HepG2 (cell line): ENCODE results near the gene CAPG. TPM values are rescaled to one million over a fixed set of nuclear protein-coding genes. Genes with fewer than 3 reads are reported as not detected.
A peak's percentile ranks its signal among the peaks of the same experiment; 100 is the strongest.

Experiments
- ATAC-seq: fragments of 200-7000 bp; cut with Tn5 transposase; 3 replicates; pipeline ENCODE4 v1.9.1; 2020; ENCODE audit warnings: mild to moderate bottlenecking, moderate library complexity
- BruUV-seq: library from RNA; stranded (reverse); fragments of 400-500 nt; replicated peaks from 2 replicates; lab custom pipeline; 2021; lab: Mats Ljungman, UMichigan
- CTCF ChIA-PET: fragments of 300-600 bp; formaldehyde crosslinking; extraction: SDS; loops from one replicate; lab custom pipeline; 2021; ENCODE audit warnings: low total read pairs, inconsistent platforms, low intra/inter-chr PET ratio; lab: Yijun Ruan, JAX
- POLR2A ChIA-PET: fragments of 350-600 bp; sonication (Branson Sonifier 250); formaldehyde crosslinking; loops from one replicate; lab custom pipeline; 2020; ENCODE audit warnings: antibody characterized with exemption, inconsistent platforms; lab: Yijun Ruan, JAX
- DNase-seq: peaks from one replicate; pipeline ENCODE4 v3.0.0-alpha.2; 2015; ENCODE audit warnings: low spot score
- FAIRE-seq: peaks from 3 replicates; lab custom pipeline; 2011; peaks lifted over from hg19 to GRCh38; lab: Jason Lieb, UNC
- H2AFZ ChIP-seq: one replicate; pipeline ENCODE4 v1.6.1; 2011; ENCODE audit warnings: low read length, inconsistent platforms
- H3K27ac ChIP-seq: fragments of 300-600 bp; 3 replicates; pipeline ENCODE4 v1.8.0; 2011; ENCODE audit warnings: mixed run types, mild to moderate bottlenecking, mixed read lengths, low read length, inconsistent platforms; ENCODE audit not compliant: insufficient read depth; ENCODE audit errors: extremely low read length
- H3K27me3 ChIP-seq, 2 experiments: fragments of 200-600 bp in 1 of 2; 2 replicates in 1 of 2; 3 replicates in 1 of 2; pipeline versions ENCODE4 v1.6.0 to v1.8.0; 2011; ENCODE audit warnings: low read length in 2 of 2, mild to moderate bottlenecking in 2 of 2, moderate library complexity in 2 of 2, inconsistent platforms in 1 of 2; ENCODE audit not compliant: insufficient read depth in 2 of 2, control insufficient read depth in 1 of 2
- H3K36me3 ChIP-seq, 2 experiments: fragments of 200-600 bp in 1 of 2; replicated peaks in 1 of 2; 2 replicates in 1 of 2; 3 replicates in 1 of 2; pipeline versions ENCODE4 v1.5.1 to v1.8.0; 2011; ENCODE audit warnings: low read length in 2 of 2, inconsistent platforms in 1 of 2; ENCODE audit not compliant: insufficient read depth in 2 of 2, control insufficient read depth in 1 of 2
- H3K4me1 ChIP-seq: 2 replicates; pipeline ENCODE4 v1.5.1; 2012; ENCODE audit warnings: low read length, inconsistent platforms; ENCODE audit not compliant: insufficient read depth
- H3K4me2 ChIP-seq: 2 replicates; pipeline ENCODE4 v1.6.0; 2011; ENCODE audit warnings: low read depth, low read length, inconsistent platforms
- H3K4me3 ChIP-seq, 3 experiments: fragments of 200-600 bp in 1 of 3; sonication (generic), shearing (Covaris generic) in 1 of 3; replicated peaks in 1 of 3; 2 replicates each; pipeline ENCODE4 v1.5.1; 2011 to 2016; ENCODE audit warnings: low read length in 3 of 3, inconsistent platforms in 2 of 3, low read depth in 2 of 3, mild to moderate bottlenecking in 2 of 3, control low read depth in 1 of 3, mixed read lengths in 1 of 3; ENCODE audit not compliant: insufficient read depth in 1 of 3
- H3K79me2 ChIP-seq: one replicate; pipeline ENCODE4 v1.6.1; 2011; ENCODE audit warnings: low read length, inconsistent platforms; ENCODE audit not compliant: insufficient read depth
- H3K9ac ChIP-seq: 2 replicates; pipeline ENCODE4 v1.6.0; 2011; ENCODE audit warnings: mild to moderate bottlenecking, low read depth, low read length, inconsistent platforms; ENCODE audit not compliant: insufficient read depth
- H3K9me3 ChIP-seq: 2 replicates; pipeline ENCODE4 v1.5.1; 2012; ENCODE audit warnings: mild to moderate bottlenecking, low read length
- H4K20me1 ChIP-seq: 2 replicates; pipeline ENCODE4 v1.6.0; 2011; ENCODE audit warnings: inconsistent platforms, mild to moderate bottlenecking, low read length, moderate library complexity; ENCODE audit not compliant: insufficient read depth
- ATF6 ChIP-seq: sonication (generic); formaldehyde crosslinking; conservative IDR thresholded peaks from 2 replicates; pipeline ENCODE4 v1.4.0; 2020; ENCODE audit warnings: missing genetic modification reagents
- EHMT2 ChIP-seq: fragments of 200-600 bp; sonication (generic); IDR thresholded peaks from 2 replicates; pipeline ENCODE4 v1.7.0; 2017; ENCODE audit warnings: antibody characterized with exemption, low read depth, low read length, borderline replicate concordance
- ELF1 ChIP-seq: sonication (generic); formaldehyde crosslinking; IDR thresholded peaks from 2 replicates; pipeline ENCODE4 v1.4.0; 2020; ENCODE audit warnings: missing genetic modification reagents
- HNF4G ChIP-seq, 2 experiments: sonication (generic) in 1 of 2; formaldehyde crosslinking in 1 of 2; IDR thresholded peaks; 2 replicates each; pipeline versions ENCODE4 v1.4.0 to v1.6.1; 2011 to 2020; ENCODE audit warnings: borderline replicate concordance in 2 of 2, low read depth in 2 of 2, mild to moderate bottlenecking in 2 of 2, low read length in 1 of 2, missing genetic modification reagents in 1 of 2, moderate library complexity in 1 of 2
- KDM5A ChIP-seq: fragments of 200-600 bp; sonication (generic); IDR thresholded peaks from 2 replicates; pipeline ENCODE4 v1.7.0; 2018; ENCODE audit warnings: antibody characterized with exemption, mild to moderate bottlenecking, low read length, borderline replicate concordance
- NCOA5 ChIP-seq: sonication (generic); formaldehyde crosslinking; IDR thresholded peaks from 2 replicates; pipeline ENCODE4 v1.4.0; 2020; ENCODE audit warnings: missing genetic modification reagents
- PRDM4 ChIP-seq: sonication (generic); formaldehyde crosslinking; IDR thresholded peaks from 2 replicates; pipeline ENCODE4 v1.9.0; 2021; ENCODE audit warnings: missing genetic modification reagents, borderline replicate concordance
- RARA ChIP-seq: IDR thresholded peaks from 2 replicates; pipeline ENCODE4 v1.6.1; 2016; ENCODE audit warnings: missing genetic modification reagents, missing compliant biosample characterization
- REL ChIP-seq: sonication (generic); formaldehyde crosslinking; conservative IDR thresholded peaks from 2 replicates; pipeline ENCODE4 v1.8.0; 2022; ENCODE audit warnings: mild to moderate bottlenecking, missing genetic modification reagents, moderate library complexity
- SOX13 ChIP-seq, 3 experiments: fragments of 450-650 bp in 1 of 3; sonication (generic) in 1 of 3; formaldehyde crosslinking in 1 of 3; IDR thresholded peaks in 2 of 3; conservative IDR thresholded peaks in 1 of 3; 2 replicates each; pipeline versions ENCODE4 v1.5.0 to v1.6.1; 2016 to 2020; ENCODE audit warnings: antibody characterized with exemption in 1 of 3, mild to moderate bottlenecking in 1 of 3, missing compliant biosample characterization in 1 of 3, missing genetic modification reagents in 1 of 3, moderate library complexity in 1 of 3
- TARDBP ChIP-seq: sonication (generic); formaldehyde crosslinking; IDR thresholded peaks from 2 replicates; pipeline ENCODE4 v1.8.0; 2022; ENCODE audit warnings: mild to moderate bottlenecking, missing genetic modification reagents
- ZNF263 ChIP-seq: sonication (generic); formaldehyde crosslinking; IDR thresholded peaks from 2 replicates; pipeline ENCODE4 v1.4.0; 2020; ENCODE audit warnings: missing genetic modification reagents
- ZNF710 ChIP-seq: sonication (generic); formaldehyde crosslinking; IDR thresholded peaks from 2 replicates; pipeline ENCODE4 v1.5.0; 2020; ENCODE audit warnings: mild to moderate bottlenecking, missing genetic modification reagents, borderline replicate concordance
- WGBS: methylation state at CpG from one replicate; pipeline ENCODE4 v1.1.6; 2017; ENCODE audit warnings: low lambda C conversion rate; 5-methylcytosine and 5-hydroxymethylcytosine counted together
- in situ Hi-C: cut with HindIII; loops from 2 replicates; pipeline ENCODE4 v1.10.0; 2017; ENCODE audit warnings: low pct_unique_long_range_greater_than_20kb; ENCODE audit not compliant: extremely low pct_ligation_motif_present
- intact Hi-C: fragments of 100-400 bp; cut with micrococcal nuclease; formaldehyde crosslinking; loops from one replicate; pipeline ENCODE4 v1.10.0; 2022; ENCODE audit not compliant: unreplicated experiment
- polyA plus RNA-seq, 8 experiments: library from polyadenylated mRNA; depleted of rRNA in 3 of 8; stranded (reverse) in 7 of 8; unstranded in 1 of 8; fragments of >200 nt; fragmentation: Illumina TruSeq in 4 of 8; extraction: Trizol in 4 of 8; gene quantifications; 2 replicates each; pipeline versions ENCODE4 v1.2.1 to v1.2.3, GENCODE V29; 2011 to 2016; ENCODE audit warnings: low read depth in 4 of 8, missing spikeins in 1 of 8, mixed read lengths in 1 of 8; ENCODE audit not compliant: insufficient read depth in 1 of 8
- total RNA-seq, 5 experiments: library from RNA; depleted of rRNA; stranded (reverse); fragments of >200 nt; fragmentation: Illumina TruSeq; extraction: Trizol; gene quantifications; 2 replicates each; pipeline ENCODE4 v1.2.3, GENCODE V29; 2016; ENCODE audit warnings: low read depth in 1 of 5

The CAPG gene
- total and polyA plus RNA-seq, 2 of the 13 experiments (the other 11 are each of a cell fraction or from before 2014, with no cell fraction given): 12.7 to 18.2 TPM

- peak; percentile 11; the same call in 1 of the 3 replicates for ATAC-seq
- Histone ChIP-seq H2AFZ (no peak overlapping the region), H3K9me3 (no peaks in the 10 kb centered on the region), H3K4me2 (no peak overlapping the region), H3K27me3 (no peaks in the 10 kb centered on the region), H3K4me1 (peaks cover 38% of the 10 kb centered on the region), H3K9ac (no peak overlapping the region), H3K36me3 (no peaks in the 10 kb centered on the region), H3K27ac (no peak overlapping the region), H3K79me2 (no peaks in the 10 kb centered on the region), H4K20me1 (no peaks in the 10 kb centered on the region), H3K4me3 (no peak overlapping the region)
- in situ Hi-C loops: no loop called here
- intact Hi-C loops: no loop called here
- CTCF ChIA-PET: no interaction called here
- BruUV-seq: no TSS peak
- POLR2A ChIA-PET: interaction anchor here (1.5 to 1.6 kb wide), 2 partner anchors 21 to 163 kb away, joined by 5 to 6 read pairs; partner anchors contain the start of genes GGCX and SH2D6
- FAIRE-seq: no peak
- DNase-seq: no peak
- WGBS: 25% methylated on average over 2 of the region's 4 CpGs
- no peak for TF ChIP-seq ELF1
- no peak for TF ChIP-seq ATF6 (CRISPR knock-in tag)
- TF ChIP-seq EHMT2: no peak
- no peak for TF ChIP-seq TARDBP (CRISPR knock-in tag)
- TF ChIP-seq SOX13 (IDR thresholded peaks at IDR 0.05): no peak
- peak in 1 of 2 experiments; percentile 26; a peak in 1 of 4 replicates for TF ChIP-seq SOX13 (CRISPR knock-in tag; conservative IDR thresholded peaks at IDR 0.05 in 1 of 2, IDR thresholded peaks at IDR 0.05 in 1 of 2)
- no peak for TF ChIP-seq ZNF710
- TF ChIP-seq REL (CRISPR knock-in tag): no peak
- TF ChIP-seq PRDM4 (CRISPR knock-in tag): no peak
- TF ChIP-seq KDM5A: no peak
- TF ChIP-seq ZNF263: peak; percentile 95
- 0 out of 2 replicates have a peak, but pooled peaks have one; percentile 7 for TF ChIP-seq HNF4G (IDR thresholded peaks at IDR 0.05; ENCODE audit: borderline replicate concordance, low read depth, low read length)
- no peak for TF ChIP-seq HNF4G (CRISPR knock-in tag; IDR thresholded peaks at IDR 0.05; ENCODE audit: borderline replicate concordance, low read depth)
- TF ChIP-seq NCOA5 (CRISPR knock-in tag): no peak
- peak; percentile 35; the same call in 1 of the 2 replicates for TF ChIP-seq RARA (CRISPR knock-in tag)
These were observed 12.2 kb downstream of the CAPG start for GRCh38 chr2:85397925-85398331.
